Activated CD4-positive, alpha-beta T cell treated with anti-CD3 and anti-CD28 coated beads, Interleukin-2, amount 50 U/mL, for 48 hours (primary cell): ENCODE results near the gene KCNIP1.
A peak's percentile ranks its signal among the peaks of the same experiment; 100 is the strongest.

Experiments used
- DNase-seq, 2 experiments: peaks; one replicate each; pipeline ENCODE4 v3.0.0-alpha.2; 2020

Gene KCNIP1

GRCh38 chr5:170651604-170652277 is 147.9 kb downstream of the KCNIP1 start:
- DNase-seq = no peak

GRCh38 chr5:170655476-170655875 is 151.7 kb downstream of the KCNIP1 start:
- no peak for DNase-seq

DNA sequence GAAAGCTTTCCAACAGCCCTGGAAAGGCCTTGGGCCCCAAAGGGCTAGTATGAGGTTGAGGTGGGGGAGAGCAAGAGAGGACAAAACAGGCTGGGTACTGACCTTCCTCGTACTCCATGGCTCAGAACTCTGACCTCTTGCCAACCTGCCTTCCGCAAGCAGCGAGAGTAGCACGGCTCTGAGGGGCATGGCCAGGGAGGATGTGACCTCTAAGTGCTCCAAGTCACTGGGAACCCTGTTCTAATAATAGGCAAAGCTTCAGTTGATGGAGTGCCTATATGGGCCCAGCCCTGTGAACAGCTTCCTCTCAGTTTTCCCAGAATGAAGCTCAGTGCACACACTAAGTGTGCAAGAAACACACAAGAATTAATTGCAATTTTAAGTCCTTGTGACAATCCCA is 152.1 kb downstream of the KCNIP1 start:
- no peak for DNase-seq

- DNase-seq = no peak
Observed at GRCh38 chr5:170656346-170656745, 152.5 kb downstream of the KCNIP1 start.

- no peak for DNase-seq
Observed at GRCh38 chr5:170660531-170660930, 156.7 kb downstream of the KCNIP1 start.

GRCh38 chr5:170662966-170663365 is 159.1 kb downstream of the KCNIP1 start:
- DNase-seq = no peak

GRCh38 chr5:170678811-170679210 is 175.0 kb downstream of the KCNIP1 start:
- no peak for DNase-seq

DNA sequence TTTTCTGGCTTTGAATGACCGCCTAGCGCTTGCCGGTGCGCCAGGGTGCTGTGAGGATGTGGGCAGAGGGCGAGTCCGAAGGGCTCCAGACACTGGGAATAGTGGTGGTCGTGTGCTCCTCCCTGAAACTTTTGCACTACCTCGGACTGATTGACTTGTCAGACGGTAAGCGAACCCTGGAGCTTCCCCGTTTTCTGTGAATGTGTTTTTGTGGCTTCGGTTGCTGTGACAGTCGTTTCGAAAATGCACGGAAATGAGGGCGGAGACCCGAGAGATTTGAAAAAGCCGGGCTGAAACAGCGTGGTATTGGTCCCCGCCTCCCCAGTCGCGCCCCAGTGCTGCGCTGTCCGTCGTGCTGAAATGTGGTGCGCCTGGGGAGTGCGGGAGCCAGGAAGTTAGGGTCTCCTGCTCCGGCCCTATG is 177.2 kb downstream of the KCNIP1 start:
- DNase-seq = peak; percentile 50 to 63

DNA sequence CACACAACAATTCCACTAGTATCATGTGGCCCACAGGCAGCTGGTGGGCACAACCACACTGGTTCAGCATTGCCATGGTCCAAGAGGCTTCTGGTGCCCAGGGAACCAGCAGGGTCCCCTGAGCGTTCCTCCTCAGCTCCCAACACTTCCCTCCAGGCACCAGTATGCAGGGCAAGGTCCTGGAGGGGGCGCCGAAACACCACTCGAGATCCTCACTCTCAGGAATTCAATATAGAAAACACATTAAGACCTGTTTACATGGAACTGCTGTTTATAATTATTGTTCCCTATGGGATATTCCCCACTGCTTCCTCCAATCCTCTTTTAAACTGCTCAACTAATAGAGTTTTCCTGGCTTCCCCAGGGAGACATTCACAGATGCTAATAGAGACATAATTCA is 187.8 kb downstream of the KCNIP1 start:
- DNase-seq = no peak

- no peak for DNase-seq
Observed at GRCh38 chr5:170693701-170694100, 189.9 kb downstream of the KCNIP1 start.

DNA sequence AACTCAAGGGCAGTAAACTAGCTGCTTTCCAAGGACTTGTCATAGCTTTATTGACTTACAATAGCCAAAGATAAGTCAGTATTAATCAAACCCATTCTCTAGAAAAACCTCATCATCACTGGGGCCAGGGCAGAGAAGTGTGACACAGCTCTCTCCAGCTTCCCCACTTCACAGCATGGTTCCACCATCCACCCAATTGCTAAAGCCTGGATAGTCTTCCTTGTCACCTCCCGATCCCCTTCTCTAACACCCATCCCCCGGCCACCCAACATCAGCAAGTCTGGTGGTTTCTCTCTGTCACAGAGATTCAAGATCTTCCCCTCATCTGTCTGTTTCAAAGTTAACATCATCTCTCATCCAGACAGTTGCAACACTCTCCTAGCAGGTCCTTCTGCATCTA is 191.1 kb downstream of the KCNIP1 start:
- no peak for DNase-seq

DNA sequence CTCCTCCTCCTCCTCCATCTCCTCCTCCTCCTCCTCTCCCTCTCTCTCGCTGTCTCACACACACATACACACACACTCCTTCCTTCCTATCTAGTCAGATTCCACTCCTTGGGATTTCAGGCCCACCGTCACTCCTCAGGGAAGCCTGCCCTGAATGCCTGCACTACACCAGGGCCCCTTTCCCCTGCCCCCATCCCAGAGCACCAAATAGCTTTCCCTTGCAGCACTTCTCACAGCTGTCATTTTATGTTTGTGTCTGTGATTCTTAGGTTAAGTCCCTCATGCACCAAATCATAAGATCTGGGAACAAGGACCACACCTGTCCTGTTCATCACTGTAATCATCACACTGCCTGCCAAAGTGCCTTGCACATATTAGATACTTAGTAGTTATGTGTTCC is 193.2 kb downstream of the KCNIP1 start:
- DNase-seq = no peak

DNA sequence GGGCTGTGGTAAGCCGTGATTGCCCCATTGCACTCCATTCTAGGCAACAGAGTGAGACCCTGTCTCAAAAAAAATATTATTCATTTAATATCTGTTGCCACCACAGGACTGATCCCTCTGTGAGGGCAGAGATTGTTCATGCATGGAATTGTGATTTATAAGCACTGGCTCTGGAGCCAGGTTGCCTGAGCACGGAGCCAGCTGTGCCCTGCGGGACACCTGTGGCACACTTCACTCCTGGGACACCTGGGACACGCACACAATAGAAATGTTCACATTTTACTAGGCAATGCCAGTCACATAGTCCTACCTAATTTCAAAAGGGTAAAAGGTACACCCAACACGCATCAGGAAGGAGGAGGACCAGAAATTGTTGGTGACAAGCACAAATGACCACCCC is 196.7 kb downstream of the KCNIP1 start:
- DNase-seq = no peak

GRCh38 chr5:170701334-170701733 is 197.5 kb downstream of the KCNIP1 start:
- no peak for DNase-seq

GRCh38 chr5:170704417-170705192 is 200.8 kb downstream of the KCNIP1 start:
- no peak for DNase-seq

DNA sequence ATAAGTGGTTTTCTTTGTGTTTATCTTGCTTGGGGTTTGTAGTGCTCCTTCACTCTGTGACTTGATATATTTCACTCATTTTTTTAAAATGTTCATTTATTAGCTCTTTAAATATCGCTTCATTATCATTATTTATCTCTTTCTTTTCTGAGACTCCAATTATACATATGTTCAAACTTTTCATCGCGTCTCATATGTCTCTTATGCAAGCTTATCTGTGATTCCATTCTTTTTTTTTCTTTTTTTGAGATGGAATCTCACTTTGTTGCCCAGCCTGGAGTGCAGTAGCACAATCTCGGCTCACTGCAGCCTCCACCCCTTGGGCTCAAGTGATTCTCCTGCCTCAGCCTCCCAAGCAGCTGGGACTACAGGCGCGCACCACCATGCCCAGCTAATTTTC is 205.8 kb downstream of the KCNIP1 start:
- DNase-seq = no peak

DNA sequence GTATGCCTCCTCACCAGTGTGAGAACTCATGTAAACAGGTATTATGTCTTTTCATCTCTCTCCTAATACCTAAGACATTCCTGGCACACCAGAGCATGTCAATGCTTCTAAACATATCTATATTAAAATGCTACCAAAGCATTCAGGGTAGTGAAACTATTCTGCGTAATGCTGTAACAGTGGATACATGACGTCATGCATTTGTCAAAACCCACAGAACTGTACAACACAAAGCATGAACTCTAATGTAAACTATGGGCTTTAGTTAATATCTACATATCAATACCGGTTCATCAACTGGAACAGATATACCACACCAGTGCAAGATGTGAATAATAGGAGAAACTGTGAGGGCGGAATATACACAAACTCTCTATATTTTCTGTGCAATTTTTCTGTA is 207.5 kb downstream of the KCNIP1 start:
- no peak for DNase-seq

DNA sequence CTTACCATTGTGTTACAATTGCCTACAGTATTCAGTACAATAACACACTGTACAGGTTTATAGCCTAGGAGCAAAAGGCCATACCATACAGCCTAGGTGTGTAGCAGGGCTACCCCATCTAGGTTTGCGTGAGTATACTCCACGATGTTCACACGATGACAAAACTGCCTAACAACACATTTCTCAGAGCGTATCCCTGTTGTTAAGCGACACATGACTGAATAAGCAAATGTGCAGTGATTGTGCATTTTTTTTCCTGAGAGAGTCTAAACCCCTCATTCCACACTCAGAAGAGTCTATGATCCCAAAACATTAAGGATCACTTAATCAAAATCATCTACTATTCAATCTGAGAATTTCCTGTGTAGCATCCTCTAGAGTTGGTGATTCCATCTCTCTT is 211.3 kb downstream of the KCNIP1 start:
- DNase-seq = no peak

GRCh38 chr5:170716396-170716795 is 212.6 kb downstream of the KCNIP1 start:
- DNase-seq = no peak

- no peak for DNase-seq
Observed at GRCh38 chr5:170719551-170719950, 215.7 kb downstream of the KCNIP1 start.

GRCh38 chr5:170720179-170720578 is 216.4 kb downstream of the KCNIP1 start:
- DNase-seq = no peak

DNA sequence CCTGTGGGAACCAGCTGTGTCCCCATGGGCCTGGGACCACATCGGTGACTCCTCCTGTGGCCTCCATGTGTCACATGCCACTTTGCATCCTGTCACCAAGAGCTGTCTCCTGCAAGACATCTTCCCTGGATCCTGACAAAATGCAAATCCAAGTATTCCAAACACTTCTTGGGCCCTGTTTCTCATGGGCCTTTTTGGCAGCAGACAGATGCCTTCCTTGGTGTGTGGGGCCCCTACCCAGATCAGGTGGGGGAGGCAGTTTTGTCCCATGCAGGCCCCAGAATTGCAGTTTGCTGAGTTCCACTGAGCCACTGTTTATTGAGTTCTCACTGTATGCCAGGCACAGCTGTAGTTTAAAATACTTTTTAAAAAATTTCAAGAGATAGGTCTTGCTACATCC is 217.2 kb downstream of the KCNIP1 start:
- no peak for DNase-seq

GRCh38 chr5:170721681-170722080 is 217.9 kb downstream of the KCNIP1 start:
- DNase-seq = no peak

- no peak for DNase-seq
Observed at GRCh38 chr5:170722316-170722715, 218.5 kb downstream of the KCNIP1 start.

DNA sequence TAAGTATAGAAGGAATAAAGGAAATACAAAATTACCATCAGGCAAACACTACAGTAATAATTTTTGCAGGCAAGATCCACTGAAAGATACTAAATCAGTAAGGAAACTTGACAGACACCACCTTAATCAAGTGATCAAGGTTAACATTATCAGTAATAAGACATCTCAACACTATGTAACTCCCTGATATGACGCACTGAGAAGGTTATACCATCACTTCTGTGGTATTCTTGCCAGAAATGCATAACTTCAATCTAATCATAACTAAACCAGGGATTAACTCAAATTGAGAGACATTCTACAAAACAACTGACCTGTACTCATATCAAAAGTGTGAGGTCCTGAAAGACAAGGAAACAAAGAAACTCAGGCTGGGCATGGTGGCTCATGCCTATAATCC is 227.2 kb downstream of the KCNIP1 start:
- DNase-seq = no peak
